Panc1 (cell line): ENCODE results near the gene OXT. TPM values are rescaled to one million over a fixed set of nuclear protein-coding genes. Genes with fewer than 3 reads are reported as not detected.
A peak's percentile ranks its signal among the peaks of the same experiment; 100 is the strongest.

ENCODE experiments used
- ATAC-seq: fragments of 200-7000 bp; cut with Tn5 transposase; 2 replicates; pipeline ENCODE4 v1.9.1; 2020; ENCODE audit warnings: mild to moderate bottlenecking, moderate library complexity
- BruUV-seq: library from RNA; stranded (reverse); fragments of 400-500 nt; replicated peaks from 2 replicates; lab custom pipeline; 2021; lab: Mats Ljungman, UMichigan
- CTCF ChIA-PET: fragments of 300-600 bp; sonication (Branson Sonifier 250); formaldehyde crosslinking; loops from one replicate; lab custom pipeline; 2022; ENCODE audit warnings: antibody characterized with exemption; lab: Charles Lee
- POLR2A ChIA-PET: fragments of 300-600 bp; sonication (Branson Sonifier 250); formaldehyde crosslinking; loops from one replicate; lab custom pipeline; 2022; ENCODE audit warnings: antibody characterized with exemption; lab: Charles Lee
- DNase-seq: peaks from one replicate; pipeline ENCODE4 v3.0.0-alpha.2; 2010; ENCODE audit warnings: low read depth, low spot score
- H3K27ac ChIP-seq: 2 replicates; pipeline ENCODE4 v1.5.1; 2011; ENCODE audit warnings: mild to moderate bottlenecking, low read length, inconsistent platforms
- H3K27me3 ChIP-seq: fragments of 200-500 bp; sonication (Bioruptor generic); 2 replicates; pipeline ENCODE4 v1.6.0; 2014; ENCODE audit warnings: low read length, inconsistent platforms; ENCODE audit not compliant: control insufficient read depth, insufficient read depth
- H3K36me3 ChIP-seq: fragments of 200-500 bp; sonication (Bioruptor generic); 2 replicates; pipeline ENCODE4 v1.5.1; 2014; ENCODE audit warnings: inconsistent platforms, mild to moderate bottlenecking, low read length, moderate library complexity; ENCODE audit not compliant: control insufficient read depth, insufficient read depth
- H3K4me1 ChIP-seq: 2 replicates; pipeline ENCODE4 v1.5.1; 2011; ENCODE audit warnings: inconsistent platforms, mild to moderate bottlenecking, low read length, moderate library complexity; ENCODE audit not compliant: control insufficient read depth, insufficient read depth
- H3K4me3 ChIP-seq, 2 experiments: 2 replicates each; pipeline ENCODE4 v1.5.1; 2011 to 2012; ENCODE audit warnings: low read depth in 2 of 2, low read length in 2 of 2, mild to moderate bottlenecking in 2 of 2, inconsistent platforms in 1 of 2, moderate library complexity in 1 of 2
- H3K9me3 ChIP-seq: fragments of 200-500 bp; sonication (Bioruptor generic); 2 replicates; pipeline ENCODE4 v1.5.1; 2014; ENCODE audit warnings: low read depth, mild to moderate bottlenecking, inconsistent platforms, low read length, moderate library complexity; ENCODE audit not compliant: control insufficient read depth, insufficient read depth
- POLR2AphosphoS5 ChIP-seq: IDR thresholded peaks from 2 replicates; pipeline ENCODE4 v1.6.1; 2012; ENCODE audit warnings: mild to moderate bottlenecking, low read depth, low read length, moderate library complexity
- SIN3A ChIP-seq: IDR thresholded peaks from 2 replicates; pipeline ENCODE4 v1.6.1; 2012; ENCODE audit warnings: low read depth, mild to moderate bottlenecking, low read length, moderate library complexity, borderline replicate concordance; ENCODE audit not compliant: insufficient read depth
- TCF7L2 ChIP-seq: IDR thresholded peaks from 2 replicates; pipeline ENCODE4 v1.6.1; 2011; ENCODE audit warnings: mild to moderate bottlenecking, low read depth, low read length, inconsistent platforms
- in situ Hi-C: cut with HindIII; loops from 2 replicates; pipeline ENCODE4 v1.10.0; 2016; ENCODE audit warnings: low sequenced_read_pairs, low pct_unique_long_range_greater_than_20kb
- intact Hi-C: fragments of 100-400 bp; cut with micrococcal nuclease; formaldehyde crosslinking; loops from one replicate; pipeline ENCODE4 v1.10.0; 2022; ENCODE audit not compliant: unreplicated experiment
- total RNA-seq: library from RNA; stranded (reverse); gene quantifications from one replicate; pipeline ENCODE4 v1.2.1, GENCODE V29; 2021; ENCODE audit not compliant: unreplicated experiment
- TF ChIP-seq, protein P1 (sequence below): fragments of 450-650 bp; IDR thresholded peaks from 2 replicates; pipeline ENCODE4 v1.5.1; 2017; ENCODE audit warnings: mild to moderate bottlenecking
- TF ChIP-seq, protein P2 (sequence below), 2 experiments: IDR thresholded peaks; 2 replicates each; pipeline ENCODE4 v1.6.1; 2011 to 2012; ENCODE audit warnings: low read depth in 2 of 2, control low read depth in 1 of 2, low read length in 1 of 2, mild to moderate bottlenecking in 1 of 2, moderate library complexity in 1 of 2; ENCODE audit not compliant: insufficient read depth in 1 of 2

Gene OXT
- total RNA-seq, 1 experiment from 2014 or later: not detected

DNA sequence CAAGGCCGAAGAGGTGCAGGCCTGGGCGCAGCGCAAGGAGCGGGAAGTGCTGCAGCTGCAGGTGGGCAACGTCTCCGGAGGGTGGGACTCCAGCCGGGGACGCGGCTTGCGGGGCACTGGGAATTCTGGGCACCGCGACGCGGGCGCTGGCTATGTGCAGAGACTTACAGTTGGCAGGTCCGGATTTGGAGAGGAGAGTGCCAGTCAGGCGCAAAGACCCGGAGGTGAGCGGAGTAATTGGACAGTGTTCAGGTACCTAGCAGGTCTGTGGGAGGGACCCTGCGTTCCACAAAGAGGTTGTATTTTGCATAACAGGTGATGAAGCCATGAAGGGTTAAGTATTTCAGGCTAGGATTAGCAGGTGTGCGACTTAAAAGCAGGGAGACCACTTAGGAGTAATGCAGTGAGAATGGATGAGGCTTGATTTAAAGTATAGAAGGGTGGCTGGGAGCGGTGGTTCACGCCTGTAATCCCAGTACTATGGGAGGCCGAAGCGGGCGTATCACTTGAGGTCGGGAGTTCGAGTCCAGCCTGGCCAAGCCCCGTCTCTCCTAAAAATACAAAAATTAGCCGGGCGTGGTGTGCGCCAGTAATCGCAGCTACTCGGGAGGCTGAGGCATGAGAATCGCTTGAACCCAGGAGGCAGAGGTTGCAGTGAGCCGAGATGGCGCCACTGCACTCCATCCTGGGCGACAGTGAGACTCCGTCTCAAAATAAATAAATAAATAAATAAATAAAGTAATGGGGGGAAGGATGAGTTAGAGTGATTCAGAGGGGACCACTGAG, 24.6 kb upstream of the OXT start:
- in situ Hi-C loops (no loop called here), intact Hi-C loops (no loop called here)
- no peak for ATAC-seq
- Histone ChIP-seq H3K9me3 (no peaks in the 10 kb centered on the region), H3K36me3 (peaks cover 5% of the 10 kb centered on the region; the same call in 1 of the 2 replicates), H3K27ac (peak overlapping the region; percentile 86), H3K4me3 (peak overlapping the region; percentile 82 to 88), H3K4me1 (peaks cover 9% of the 10 kb centered on the region), H3K27me3 (no peaks in the 10 kb centered on the region)
- no TSS peak for BruUV-seq
- TF ChIP-seq SIN3A (no peak), POLR2AphosphoS5 (no peak), TCF7L2 (no peak)
- TF ChIP-seq, protein P1, sequence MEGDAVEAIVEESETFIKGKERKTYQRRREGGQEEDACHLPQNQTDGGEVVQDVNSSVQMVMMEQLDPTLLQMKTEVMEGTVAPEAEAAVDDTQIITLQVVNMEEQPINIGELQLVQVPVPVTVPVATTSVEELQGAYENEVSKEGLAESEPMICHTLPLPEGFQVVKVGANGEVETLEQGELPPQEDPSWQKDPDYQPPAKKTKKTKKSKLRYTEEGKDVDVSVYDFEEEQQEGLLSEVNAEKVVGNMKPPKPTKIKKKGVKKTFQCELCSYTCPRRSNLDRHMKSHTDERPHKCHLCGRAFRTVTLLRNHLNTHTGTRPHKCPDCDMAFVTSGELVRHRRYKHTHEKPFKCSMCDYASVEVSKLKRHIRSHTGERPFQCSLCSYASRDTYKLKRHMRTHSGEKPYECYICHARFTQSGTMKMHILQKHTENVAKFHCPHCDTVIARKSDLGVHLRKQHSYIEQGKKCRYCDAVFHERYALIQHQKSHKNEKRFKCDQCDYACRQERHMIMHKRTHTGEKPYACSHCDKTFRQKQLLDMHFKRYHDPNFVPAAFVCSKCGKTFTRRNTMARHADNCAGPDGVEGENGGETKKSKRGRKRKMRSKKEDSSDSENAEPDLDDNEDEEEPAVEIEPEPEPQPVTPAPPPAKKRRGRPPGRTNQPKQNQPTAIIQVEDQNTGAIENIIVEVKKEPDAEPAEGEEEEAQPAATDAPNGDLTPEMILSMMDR: no peak
- TF ChIP-seq, protein P2, sequence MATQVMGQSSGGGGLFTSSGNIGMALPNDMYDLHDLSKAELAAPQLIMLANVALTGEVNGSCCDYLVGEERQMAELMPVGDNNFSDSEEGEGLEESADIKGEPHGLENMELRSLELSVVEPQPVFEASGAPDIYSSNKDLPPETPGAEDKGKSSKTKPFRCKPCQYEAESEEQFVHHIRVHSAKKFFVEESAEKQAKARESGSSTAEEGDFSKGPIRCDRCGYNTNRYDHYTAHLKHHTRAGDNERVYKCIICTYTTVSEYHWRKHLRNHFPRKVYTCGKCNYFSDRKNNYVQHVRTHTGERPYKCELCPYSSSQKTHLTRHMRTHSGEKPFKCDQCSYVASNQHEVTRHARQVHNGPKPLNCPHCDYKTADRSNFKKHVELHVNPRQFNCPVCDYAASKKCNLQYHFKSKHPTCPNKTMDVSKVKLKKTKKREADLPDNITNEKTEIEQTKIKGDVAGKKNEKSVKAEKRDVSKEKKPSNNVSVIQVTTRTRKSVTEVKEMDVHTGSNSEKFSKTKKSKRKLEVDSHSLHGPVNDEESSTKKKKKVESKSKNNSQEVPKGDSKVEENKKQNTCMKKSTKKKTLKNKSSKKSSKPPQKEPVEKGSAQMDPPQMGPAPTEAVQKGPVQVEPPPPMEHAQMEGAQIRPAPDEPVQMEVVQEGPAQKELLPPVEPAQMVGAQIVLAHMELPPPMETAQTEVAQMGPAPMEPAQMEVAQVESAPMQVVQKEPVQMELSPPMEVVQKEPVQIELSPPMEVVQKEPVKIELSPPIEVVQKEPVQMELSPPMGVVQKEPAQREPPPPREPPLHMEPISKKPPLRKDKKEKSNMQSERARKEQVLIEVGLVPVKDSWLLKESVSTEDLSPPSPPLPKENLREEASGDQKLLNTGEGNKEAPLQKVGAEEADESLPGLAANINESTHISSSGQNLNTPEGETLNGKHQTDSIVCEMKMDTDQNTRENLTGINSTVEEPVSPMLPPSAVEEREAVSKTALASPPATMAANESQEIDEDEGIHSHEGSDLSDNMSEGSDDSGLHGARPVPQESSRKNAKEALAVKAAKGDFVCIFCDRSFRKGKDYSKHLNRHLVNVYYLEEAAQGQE (IDR thresholded peaks at IDR 0.05; ENCODE audit: insufficient read depth in 1 of 2, low read depth in 2 of 2, low read length in 1 of 2): no peak
- ChIA-PET POLR2A (no interaction called here), CTCF (no interaction called here)
- no peak for DNase-seq

DNA sequence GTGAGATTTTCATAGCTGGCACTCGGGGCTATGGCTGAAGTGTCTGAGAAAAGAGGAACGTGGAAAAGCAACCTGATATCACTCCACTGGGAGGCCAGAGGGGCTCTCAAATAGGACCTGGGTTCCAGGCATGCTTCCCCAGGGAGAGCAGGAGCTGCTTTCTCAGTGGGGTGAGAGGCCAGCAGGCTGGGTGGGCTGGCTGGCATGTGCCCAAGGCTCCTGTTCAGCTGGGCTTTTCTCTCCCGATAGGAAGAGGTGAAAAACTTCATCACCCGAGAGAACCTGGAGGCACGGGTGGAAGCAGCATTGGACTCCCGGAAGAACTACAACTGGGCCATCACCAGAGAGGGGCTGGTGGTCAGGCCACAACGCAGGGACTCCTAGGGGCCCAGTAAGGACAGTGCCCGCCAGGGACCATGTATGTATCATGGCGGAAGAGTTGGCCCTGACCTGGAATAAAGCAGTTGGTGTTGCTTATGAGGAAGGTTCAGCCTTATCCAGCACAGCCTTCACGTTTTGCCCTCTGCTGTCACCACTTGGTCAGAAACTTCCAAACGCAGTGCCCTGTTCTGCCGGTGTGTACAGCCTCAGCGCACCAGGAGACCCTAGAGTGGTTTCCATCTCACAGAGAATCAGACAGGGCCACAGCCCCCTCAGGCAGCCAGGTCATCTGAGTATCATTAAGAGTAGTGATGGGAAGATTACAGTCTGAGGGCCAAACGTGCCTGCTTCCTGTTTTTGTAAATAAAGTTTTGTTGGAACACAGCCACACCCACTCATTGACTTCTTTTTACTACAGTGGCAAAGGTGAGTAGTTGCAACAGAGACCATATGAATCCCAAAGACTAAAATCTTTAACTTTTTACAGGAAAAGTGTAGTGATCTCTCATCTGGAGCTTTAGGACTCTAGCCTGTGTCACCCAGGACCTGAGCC, 23.7 kb upstream of the OXT start:
- CTCF ChIA-PET: no interaction called here
- peaks cover 5% of the 10 kb centered on the region; the same call in 1 of the 2 replicates for H3K36me3 ChIP-seq
- intact Hi-C loops (no loop called here), in situ Hi-C loops (no loop called here)
- no peak overlapping the region; a peak in 1 of 4 replicates for H3K4me3 ChIP-seq
- no peaks in the 10 kb centered on the region for H3K27me3 ChIP-seq
- TF ChIP-seq, protein P2 (IDR thresholded peaks at IDR 0.05; ENCODE audit: insufficient read depth in 1 of 2, low read depth in 2 of 2, low read length in 1 of 2): no peak
- TSS peak; percentile 92 for BruUV-seq
- no peak overlapping the region for H3K27ac ChIP-seq
- peaks cover 7% of the 10 kb centered on the region for H3K4me1 ChIP-seq
- DNase-seq (no peak), ATAC-seq (no peak)
- no peaks in the 10 kb centered on the region for H3K9me3 ChIP-seq
- POLR2A ChIA-PET: no interaction called here
